ENCODE results near the gene PRLR. TPM values are rescaled to one million over a fixed set of nuclear protein-coding genes. Genes with fewer than 3 reads are reported as not detected.
"Not testable (repeated sequence)": the region's sequence is repeated elsewhere in the genome, so short reads cannot be mapped to it uniquely, and the experiment has no call there.

The PRLR gene
- total and polyA plus RNA-seq, 4 donors = 1.4 to 13.7 (median 3.9) TPM

GRCh38 chr5:35104550-35104949 is 125.7 kb downstream of the PRLR start:
- WGBS (ENCODE audit: insufficient coverage) = 85% methylated on average over 11 of the region's 11 CpGs
- not testable (repeated sequence) for H3K4me3 ChIP-seq (ENCODE audit: low read depth, low read length); H3K27me3 ChIP-seq (ENCODE audit: control insufficient read depth, insufficient read depth, low read length)

DNA sequence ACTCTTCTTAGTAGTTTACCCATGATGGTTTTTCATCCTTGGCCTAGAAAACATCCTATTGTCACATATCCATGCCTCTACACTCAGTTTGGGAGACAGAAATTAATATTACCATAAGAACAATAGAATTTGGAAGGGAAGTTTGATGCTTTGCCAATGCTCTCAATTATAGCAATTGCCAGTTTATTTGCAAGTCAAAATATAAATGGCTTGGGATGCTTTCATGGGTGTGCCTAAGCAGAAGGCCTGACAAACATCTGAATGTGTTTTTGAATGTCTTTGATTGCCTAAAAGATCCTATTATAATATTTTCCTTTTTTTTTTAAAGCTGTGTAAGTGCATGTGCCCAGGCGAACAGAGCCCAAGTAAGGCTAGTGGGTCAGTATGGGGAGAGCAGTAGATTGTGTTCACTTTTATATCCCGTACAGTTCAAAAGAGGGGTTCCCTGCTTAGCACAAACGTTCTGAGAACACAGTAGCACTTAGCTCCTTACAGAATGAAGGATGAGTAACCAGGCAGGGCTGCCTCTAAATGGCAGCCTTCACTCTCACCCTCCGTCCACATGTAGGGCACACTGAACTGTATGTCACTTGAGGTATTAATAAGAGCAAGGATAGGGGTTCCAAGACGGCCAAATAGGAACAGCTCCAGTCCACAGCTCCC is 126.5 kb downstream of the PRLR start:
- Histone ChIP-seq H3K4me1 (ENCODE audit: control insufficient read depth, insufficient read depth, low read length) (no peaks in the 10 kb centered on the region), H3K36me3 (ENCODE audit: control insufficient read depth, insufficient read depth, low read length) (no peaks in the 10 kb centered on the region), H3K4me3 (ENCODE audit: low read depth, low read length) (no peak overlapping the region), H3K27me3 (ENCODE audit: control insufficient read depth, insufficient read depth, low read length) (no peaks in the 10 kb centered on the region), H3K9me3 (ENCODE audit: control insufficient read depth, insufficient read depth, low read length) (no peaks in the 10 kb centered on the region), H3K27ac (ENCODE audit: low read depth, low read length) (no peak overlapping the region)
- WGBS (ENCODE audit: insufficient coverage) = 83% methylated on average over 3 of the region's 5 CpGs
- DNase-seq (ENCODE audit: low read depth in 4 of 6, low spot score in 6 of 6) = peak in 2 of 6 donors; percentile 15 to 60

More at GRCh38 chr5:35104550-35104949, 125.7 kb downstream of the PRLR start:
- H3K36me3 ChIP-seq (ENCODE audit: control insufficient read depth, insufficient read depth, low read length); H3K27ac ChIP-seq (ENCODE audit: low read depth, low read length); DNase-seq (ENCODE audit: low read depth in 4 of 6, low spot score in 6 of 6); H3K9me3 ChIP-seq (ENCODE audit: control insufficient read depth, insufficient read depth, low read length); H3K4me1 ChIP-seq (ENCODE audit: control insufficient read depth, insufficient read depth, low read length): not testable (repeated sequence)

- H3K36me3 ChIP-seq (ENCODE audit: control insufficient read depth, insufficient read depth, low read length); H3K4me1 ChIP-seq (ENCODE audit: control insufficient read depth, insufficient read depth, low read length); H3K4me3 ChIP-seq (ENCODE audit: low read depth, low read length); H3K27me3 ChIP-seq (ENCODE audit: control insufficient read depth, insufficient read depth, low read length); H3K9me3 ChIP-seq (ENCODE audit: control insufficient read depth, insufficient read depth, low read length); DNase-seq (ENCODE audit: low read depth in 4 of 6, low spot score in 6 of 6); H3K27ac ChIP-seq (ENCODE audit: low read depth, low read length): not testable (repeated sequence)
- 94% methylated on average over 7 of the region's 9 CpGs for WGBS (ENCODE audit: insufficient coverage)
Measured at GRCh38 chr5:35101720-35102119, 128.6 kb downstream of the PRLR start.

- no peaks in the 10 kb centered on the region for H3K4me1 ChIP-seq (ENCODE audit: control insufficient read depth, insufficient read depth, low read length)
- DNase-seq (ENCODE audit: low read depth in 4 of 6, low spot score in 6 of 6) = no peak
- H3K27ac ChIP-seq (ENCODE audit: low read depth, low read length) = no peak overlapping the region
- 94% methylated on average over 3 of the region's 4 CpGs for WGBS (ENCODE audit: insufficient coverage)
- H3K36me3 ChIP-seq (ENCODE audit: control insufficient read depth, insufficient read depth, low read length) = no peaks in the 10 kb centered on the region
- H3K9me3 ChIP-seq (ENCODE audit: control insufficient read depth, insufficient read depth, low read length) = no peaks in the 10 kb centered on the region
- no peaks in the 10 kb centered on the region for H3K27me3 ChIP-seq (ENCODE audit: control insufficient read depth, insufficient read depth, low read length)
- H3K4me3 ChIP-seq (ENCODE audit: low read depth, low read length) = no peak overlapping the region
Measured at GRCh38 chr5:35101016-35101415, 129.3 kb downstream of the PRLR start.

GRCh38 chr5:35098214-35098613 is 132.1 kb downstream of the PRLR start:
- Histone ChIP-seq H3K4me1 (ENCODE audit: control insufficient read depth, insufficient read depth, low read length) (no peaks in the 10 kb centered on the region), H3K27ac (ENCODE audit: low read depth, low read length) (no peak overlapping the region), H3K27me3 (ENCODE audit: control insufficient read depth, insufficient read depth, low read length) (no peaks in the 10 kb centered on the region), H3K4me3 (ENCODE audit: low read depth, low read length) (no peak overlapping the region), H3K9me3 (ENCODE audit: control insufficient read depth, insufficient read depth, low read length) (no peaks in the 10 kb centered on the region), H3K36me3 (ENCODE audit: control insufficient read depth, insufficient read depth, low read length) (no peaks in the 10 kb centered on the region)
- DNase-seq (ENCODE audit: low read depth in 4 of 6, low spot score in 6 of 6) = no peak
- WGBS (ENCODE audit: insufficient coverage) = 71% methylated on average over 2 of the region's 4 CpGs

- Histone ChIP-seq H3K36me3 (ENCODE audit: control insufficient read depth, insufficient read depth, low read length) (no peaks in the 10 kb centered on the region), H3K4me3 (ENCODE audit: low read depth, low read length) (no peak overlapping the region), H3K27me3 (ENCODE audit: control insufficient read depth, insufficient read depth, low read length) (no peaks in the 10 kb centered on the region), H3K27ac (ENCODE audit: low read depth, low read length) (no peak overlapping the region), H3K9me3 (ENCODE audit: control insufficient read depth, insufficient read depth, low read length) (no peaks in the 10 kb centered on the region), H3K4me1 (ENCODE audit: control insufficient read depth, insufficient read depth, low read length) (no peaks in the 10 kb centered on the region)
- WGBS (ENCODE audit: insufficient coverage) = no CpG with 5 or more reads among the region's 1 CpG
- no peak for DNase-seq (ENCODE audit: low read depth in 4 of 6, low spot score in 6 of 6)
Measured at GRCh38 chr5:35096932-35097331, 133.4 kb downstream of the PRLR start.

GRCh38 chr5:35096216-35096615 is 134.1 kb downstream of the PRLR start:
- Histone ChIP-seq H3K9me3 (ENCODE audit: control insufficient read depth, insufficient read depth, low read length) (no peaks in the 10 kb centered on the region), H3K36me3 (ENCODE audit: control insufficient read depth, insufficient read depth, low read length) (no peaks in the 10 kb centered on the region), H3K27ac (ENCODE audit: low read depth, low read length) (no peak overlapping the region), H3K27me3 (ENCODE audit: control insufficient read depth, insufficient read depth, low read length) (no peaks in the 10 kb centered on the region), H3K4me3 (ENCODE audit: low read depth, low read length) (no peak overlapping the region), H3K4me1 (ENCODE audit: control insufficient read depth, insufficient read depth, low read length) (no peaks in the 10 kb centered on the region)
- peak in 2 of 6 donors; percentile 81 to 87 for DNase-seq (ENCODE audit: low read depth in 4 of 6, low spot score in 6 of 6)
- no CpG with 5 or more reads among the region's 3 CpGs for WGBS (ENCODE audit: insufficient coverage)

- 80% methylated on average over 1 of the region's 3 CpGs for WGBS (ENCODE audit: insufficient coverage)
- Histone ChIP-seq H3K36me3 (ENCODE audit: control insufficient read depth, insufficient read depth, low read length) (no peaks in the 10 kb centered on the region), H3K27me3 (ENCODE audit: control insufficient read depth, insufficient read depth, low read length) (no peaks in the 10 kb centered on the region), H3K9me3 (ENCODE audit: control insufficient read depth, insufficient read depth, low read length) (no peaks in the 10 kb centered on the region), H3K4me1 (ENCODE audit: control insufficient read depth, insufficient read depth, low read length) (no peaks in the 10 kb centered on the region), H3K27ac (ENCODE audit: low read depth, low read length) (no peak overlapping the region), H3K4me3 (ENCODE audit: low read depth, low read length) (no peak overlapping the region)
- no peak for DNase-seq (ENCODE audit: low read depth in 4 of 6, low spot score in 6 of 6)
Measured at GRCh38 chr5:35095366-35095765, 134.9 kb downstream of the PRLR start.

DNA sequence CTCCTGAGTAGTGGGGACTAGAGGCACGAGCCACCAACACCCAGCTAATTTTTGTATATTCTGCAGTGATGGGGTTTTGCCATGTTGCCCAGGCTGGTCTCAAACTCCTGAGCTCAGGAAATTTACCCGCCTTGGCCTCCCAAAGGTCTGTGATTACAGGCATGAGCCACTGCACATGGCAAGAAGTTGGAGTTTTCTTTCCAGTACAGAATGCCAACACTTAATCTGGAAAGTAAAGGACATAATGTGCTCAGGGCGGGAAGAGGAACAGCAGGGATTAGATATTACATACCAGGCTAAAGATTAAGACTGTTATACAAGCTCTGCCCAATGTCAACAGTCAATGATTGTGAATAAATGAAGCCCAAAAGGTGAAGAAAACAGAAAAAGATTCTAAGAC is 135.3 kb downstream of the PRLR start:
- WGBS (ENCODE audit: insufficient coverage) = no CpG with 5 or more reads among the region's 3 CpGs
- Histone ChIP-seq H3K36me3 (ENCODE audit: control insufficient read depth, insufficient read depth, low read length) (no peaks in the 10 kb centered on the region), H3K9me3 (ENCODE audit: control insufficient read depth, insufficient read depth, low read length) (no peaks in the 10 kb centered on the region), H3K4me1 (ENCODE audit: control insufficient read depth, insufficient read depth, low read length) (no peaks in the 10 kb centered on the region), H3K4me3 (ENCODE audit: low read depth, low read length) (no peak overlapping the region), H3K27me3 (ENCODE audit: control insufficient read depth, insufficient read depth, low read length) (no peaks in the 10 kb centered on the region), H3K27ac (ENCODE audit: low read depth, low read length) (no peak overlapping the region)
- no peak for DNase-seq (ENCODE audit: low read depth in 4 of 6, low spot score in 6 of 6)

GRCh38 chr5:35092703-35093102 is 137.6 kb downstream of the PRLR start:
- Histone ChIP-seq H3K4me1 (ENCODE audit: control insufficient read depth, insufficient read depth, low read length) (peaks cover 4% of the 10 kb centered on the region), H3K9me3 (ENCODE audit: control insufficient read depth, insufficient read depth, low read length) (no peaks in the 10 kb centered on the region), H3K27ac (ENCODE audit: low read depth, low read length) (no peak overlapping the region), H3K36me3 (ENCODE audit: control insufficient read depth, insufficient read depth, low read length) (no peaks in the 10 kb centered on the region), H3K4me3 (ENCODE audit: low read depth, low read length) (no peak overlapping the region), H3K27me3 (ENCODE audit: control insufficient read depth, insufficient read depth, low read length) (no peaks in the 10 kb centered on the region)
- 86% methylated on average over 2 of the region's 2 CpGs for WGBS (ENCODE audit: insufficient coverage)
- DNase-seq (ENCODE audit: low read depth in 4 of 6, low spot score in 6 of 6) = no peak
